Esophagus muscularis mucosa (tissue), 3 donors: ENCODE data around the gene CTNNA2.

Source experiments
- POLR2A ChIP-seq: fragments of 450-650 bp; IDR thresholded peaks from one replicate; pipeline ENCODE4 v1.6.1; 2017; ENCODE audit warnings: antibody characterized with exemption, moderate library complexity, mild to moderate bottlenecking, low read depth
- TF ChIP-seq, protein P1 (sequence below), 3 experiments: fragments of 200-600 bp in 2 of 3; fragments of 450-650 bp in 1 of 3; sonication (generic) in 2 of 3; IDR thresholded peaks; one replicate each; pipeline ENCODE4 v1.5.1; 2017 to 2019; ENCODE audit warnings: antibody characterized with exemption in 3 of 3, mild to moderate bottlenecking in 2 of 3, moderate library complexity in 1 of 3

DNA sequence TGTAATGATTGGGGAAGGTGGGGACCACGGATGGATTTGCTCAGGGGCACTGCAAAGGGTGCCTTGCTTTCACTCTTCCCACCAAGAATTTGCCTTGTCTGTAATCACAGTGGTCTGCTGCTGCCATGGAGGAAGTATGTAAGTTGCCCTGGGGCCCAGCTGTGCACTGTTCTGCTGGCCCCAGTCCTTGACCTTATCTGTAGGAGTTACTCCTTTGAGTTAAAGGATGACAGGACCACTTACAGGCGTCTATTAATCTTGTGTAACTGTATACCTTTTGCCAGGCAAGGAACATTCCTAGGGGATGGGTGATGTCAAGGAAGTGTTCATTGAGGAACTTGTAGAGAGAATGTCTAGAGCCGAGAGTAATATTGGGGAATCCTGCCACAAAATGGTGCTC is 1004.5 kb downstream of the CTNNA2 start:
- TF ChIP-seq POLR2A, result no peak
- TF ChIP-seq, protein P1, sequence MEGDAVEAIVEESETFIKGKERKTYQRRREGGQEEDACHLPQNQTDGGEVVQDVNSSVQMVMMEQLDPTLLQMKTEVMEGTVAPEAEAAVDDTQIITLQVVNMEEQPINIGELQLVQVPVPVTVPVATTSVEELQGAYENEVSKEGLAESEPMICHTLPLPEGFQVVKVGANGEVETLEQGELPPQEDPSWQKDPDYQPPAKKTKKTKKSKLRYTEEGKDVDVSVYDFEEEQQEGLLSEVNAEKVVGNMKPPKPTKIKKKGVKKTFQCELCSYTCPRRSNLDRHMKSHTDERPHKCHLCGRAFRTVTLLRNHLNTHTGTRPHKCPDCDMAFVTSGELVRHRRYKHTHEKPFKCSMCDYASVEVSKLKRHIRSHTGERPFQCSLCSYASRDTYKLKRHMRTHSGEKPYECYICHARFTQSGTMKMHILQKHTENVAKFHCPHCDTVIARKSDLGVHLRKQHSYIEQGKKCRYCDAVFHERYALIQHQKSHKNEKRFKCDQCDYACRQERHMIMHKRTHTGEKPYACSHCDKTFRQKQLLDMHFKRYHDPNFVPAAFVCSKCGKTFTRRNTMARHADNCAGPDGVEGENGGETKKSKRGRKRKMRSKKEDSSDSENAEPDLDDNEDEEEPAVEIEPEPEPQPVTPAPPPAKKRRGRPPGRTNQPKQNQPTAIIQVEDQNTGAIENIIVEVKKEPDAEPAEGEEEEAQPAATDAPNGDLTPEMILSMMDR (IDR thresholded peaks at IDR 0.05), result no peak
